NCI-H2196 treated with DMSO at 0.1 percent for 48 hours (cell line): ENCODE measurements around the gene KRT3.

Experiments used
- DNase-seq: peaks from one replicate; lab custom pipeline; 2025; ENCODE audit not compliant: unreplicated experiment; lab: John Stamatoyannopoulos, UW

The KRT3 gene

DNA sequence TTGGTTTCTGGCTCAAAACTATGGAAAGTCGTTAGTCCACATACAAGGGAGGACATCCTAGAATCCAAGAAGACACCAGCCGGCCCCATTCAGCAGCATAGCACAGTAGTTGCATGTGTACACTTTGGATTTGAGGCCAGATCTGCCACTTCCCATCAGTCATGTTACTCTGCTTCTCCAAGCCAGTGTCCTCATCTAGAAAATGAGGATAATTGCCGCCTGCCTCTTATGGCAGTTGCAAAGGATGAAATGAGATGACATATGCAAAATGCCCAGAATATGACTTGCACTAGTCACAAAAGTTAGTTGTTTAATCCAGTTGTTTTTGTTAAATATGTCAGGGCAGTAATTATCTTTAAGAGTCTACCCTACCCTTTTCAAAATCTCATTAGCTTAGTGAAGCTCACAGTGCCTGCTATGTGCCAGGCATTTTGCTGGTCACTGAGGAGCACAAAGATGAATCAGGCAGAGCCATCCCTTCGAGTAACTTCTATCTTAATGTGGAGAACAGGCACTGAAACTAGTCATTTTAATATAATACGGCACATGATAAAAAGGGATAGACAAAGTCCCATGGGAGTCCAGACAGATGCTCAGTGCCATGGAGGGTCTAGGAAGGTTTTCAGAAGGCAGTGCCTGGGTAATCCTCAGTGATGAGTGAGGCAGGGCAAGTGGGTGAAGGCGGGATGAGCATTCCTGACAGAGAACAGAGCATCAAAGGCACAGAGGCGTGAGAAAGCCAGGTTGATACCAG, 12.2 kb downstream of the KRT3 start:
- no peak for DNase-seq

DNA sequence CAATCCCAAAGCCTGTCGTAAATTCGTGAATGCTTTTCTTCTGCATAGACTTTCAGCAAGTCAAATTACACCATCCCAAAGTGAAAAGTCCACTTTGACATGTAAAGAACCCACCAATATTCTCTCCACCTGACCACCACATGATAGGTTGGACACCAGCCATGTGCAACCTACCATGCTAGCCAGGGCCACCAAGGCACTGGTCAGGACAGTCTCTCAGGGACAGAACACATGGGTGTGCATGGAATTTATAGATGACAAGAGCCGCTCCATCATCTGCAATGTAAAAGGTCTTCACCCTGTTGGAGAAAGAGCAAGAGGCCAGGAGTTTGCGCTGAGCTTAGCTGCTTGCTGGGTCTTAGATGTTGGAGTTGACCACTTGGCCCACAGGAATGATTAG, 13.4 kb downstream of the KRT3 start:
- DNase-seq, result no peak

DNA sequence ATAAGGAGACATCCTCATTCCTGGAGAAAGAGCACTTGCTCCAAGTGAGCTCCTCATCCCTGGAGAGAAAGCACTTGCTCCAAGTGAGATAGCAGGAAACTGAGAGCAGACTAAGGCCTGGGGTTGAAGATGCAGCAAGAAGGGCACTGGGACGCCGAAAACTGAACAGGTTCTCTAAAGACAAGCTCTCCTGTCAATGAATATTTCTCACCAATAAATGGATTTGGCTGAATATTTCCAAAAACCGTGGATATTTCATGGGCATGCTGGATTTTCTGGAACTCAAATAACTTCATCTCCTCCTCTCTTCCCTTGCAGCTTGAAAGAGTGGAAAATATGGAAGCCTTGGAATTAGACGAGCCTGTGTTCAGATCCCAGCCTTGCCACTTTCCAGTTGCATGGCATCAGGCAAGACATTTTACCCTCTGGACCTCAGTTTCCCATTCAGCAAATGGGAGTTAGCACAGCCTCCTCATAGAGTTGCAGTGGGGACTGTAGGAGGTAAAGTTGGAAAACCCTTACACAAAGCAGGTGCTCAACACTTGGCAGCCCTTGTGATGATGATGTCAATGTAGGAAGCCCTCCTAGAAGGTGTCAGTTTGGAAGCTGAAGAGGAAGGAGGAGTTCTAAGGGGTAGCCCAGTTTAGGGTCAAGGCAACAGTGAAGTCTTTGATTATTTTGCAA, 14.4 kb downstream of the KRT3 start:
- DNase-seq, result no peak

DNA sequence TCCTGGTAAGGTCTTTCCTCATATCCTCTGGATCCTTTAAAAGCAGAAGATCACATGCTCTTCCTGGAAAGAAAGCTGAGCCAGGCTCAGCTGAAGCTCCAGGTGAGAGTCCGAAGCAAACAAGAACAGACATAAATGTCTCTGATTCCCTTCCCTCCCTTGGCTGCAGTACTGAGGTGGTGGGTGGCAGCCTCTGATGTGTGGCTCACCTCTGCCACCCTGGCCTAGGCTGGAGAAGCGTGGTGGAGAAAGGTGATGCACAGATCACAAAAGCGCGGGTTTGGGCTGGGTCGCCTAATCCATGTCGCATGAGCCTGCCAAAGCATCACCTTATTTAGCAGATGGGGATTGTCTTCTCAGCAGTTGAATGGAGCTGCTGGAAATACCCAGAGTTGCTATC, 16.0 kb downstream of the KRT3 start:
- DNase-seq, result no peak

DNA sequence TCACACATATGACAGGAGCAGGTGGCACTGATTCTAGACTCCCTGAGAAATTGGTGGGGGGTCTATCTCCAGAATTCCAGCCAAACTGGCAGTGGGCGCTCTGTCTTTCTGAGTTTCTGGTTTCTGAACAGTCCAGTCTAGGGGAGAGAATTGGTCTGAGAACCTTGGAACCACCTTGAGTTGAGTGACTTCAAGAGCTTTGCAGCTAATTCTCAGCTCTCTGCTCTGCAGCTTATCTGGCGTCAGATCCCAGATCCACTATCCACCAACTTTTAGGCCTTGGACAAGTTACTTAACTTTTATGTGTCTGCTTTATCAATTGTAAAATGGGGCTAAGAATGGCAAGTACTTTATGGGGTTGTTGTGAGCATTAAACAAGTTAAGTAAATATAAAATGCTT, 17.1 kb downstream of the KRT3 start:
- DNase-seq, result no peak

DNA sequence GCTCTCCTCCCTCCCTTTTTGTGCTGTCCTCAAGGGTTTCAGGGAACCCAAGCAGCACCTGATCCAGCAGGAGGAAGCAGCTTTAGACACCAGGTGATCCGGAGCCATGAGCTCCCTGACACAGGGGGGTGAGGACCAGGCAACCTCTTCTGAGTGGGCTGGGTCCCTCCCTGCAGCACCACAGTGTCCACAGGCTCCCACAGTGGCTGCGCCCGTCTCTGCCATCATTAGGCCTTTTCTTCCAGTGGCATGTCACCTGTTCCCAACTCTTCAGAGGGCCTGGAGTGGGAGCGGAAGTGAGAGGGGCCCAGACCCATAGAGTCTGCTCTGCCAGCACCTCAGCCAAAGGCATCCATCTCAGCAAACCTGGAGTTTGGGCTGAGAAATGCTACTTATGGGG, 18.4 kb downstream of the KRT3 start:
- DNase-seq, result no peak

DNA sequence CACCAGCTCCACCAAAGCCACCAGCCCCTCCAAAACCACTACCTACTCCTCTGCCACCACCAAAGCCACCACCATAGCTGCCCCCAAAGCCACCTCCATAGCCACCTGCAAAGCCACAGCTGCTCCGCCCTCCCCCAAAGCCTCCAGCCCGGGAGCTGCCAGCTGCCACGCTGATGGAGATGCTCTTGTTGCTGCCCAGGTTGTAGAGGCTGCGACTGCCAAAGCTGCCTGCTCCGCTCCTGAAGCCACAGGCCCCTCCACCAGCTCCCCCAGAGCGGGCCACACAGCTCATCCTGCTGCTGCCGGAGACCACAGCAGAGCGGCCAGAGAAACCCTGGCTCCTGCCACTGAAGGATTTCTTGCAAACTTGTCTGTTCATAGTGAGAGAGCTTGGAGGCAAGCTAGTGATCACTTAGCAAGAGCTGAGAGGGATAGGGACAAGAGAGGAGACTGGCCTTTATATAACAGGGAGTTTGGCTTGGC, 19.0 kb downstream of the KRT3 start, which contains the start of gene KRT76:
KRT76 (minus strand) TSS at position 433 of the 483 bp plus-strand sequence; CDS start at position 379, 54 bp downstream.
- no peak for DNase-seq

DNA sequence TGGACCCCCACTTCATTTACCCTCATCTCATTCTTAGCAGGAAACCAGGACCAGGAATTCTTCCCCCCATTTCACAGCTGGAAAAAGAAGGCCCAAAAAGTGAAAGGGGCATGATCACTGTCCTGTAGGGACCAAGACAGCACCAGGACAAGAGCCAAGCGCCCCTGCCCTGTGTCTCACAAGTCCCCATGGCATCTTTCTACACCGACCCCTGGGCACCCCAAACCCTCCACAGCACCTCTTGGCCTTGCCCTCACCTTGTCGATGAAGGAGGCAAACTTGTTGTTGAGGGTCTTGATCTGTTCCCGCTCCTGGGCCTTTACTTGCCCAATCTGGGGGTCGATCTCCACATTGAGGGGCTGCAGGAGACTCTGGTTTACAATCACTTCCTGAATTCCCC, 19.5 kb downstream of the KRT3 start:
- no peak for DNase-seq

DNA sequence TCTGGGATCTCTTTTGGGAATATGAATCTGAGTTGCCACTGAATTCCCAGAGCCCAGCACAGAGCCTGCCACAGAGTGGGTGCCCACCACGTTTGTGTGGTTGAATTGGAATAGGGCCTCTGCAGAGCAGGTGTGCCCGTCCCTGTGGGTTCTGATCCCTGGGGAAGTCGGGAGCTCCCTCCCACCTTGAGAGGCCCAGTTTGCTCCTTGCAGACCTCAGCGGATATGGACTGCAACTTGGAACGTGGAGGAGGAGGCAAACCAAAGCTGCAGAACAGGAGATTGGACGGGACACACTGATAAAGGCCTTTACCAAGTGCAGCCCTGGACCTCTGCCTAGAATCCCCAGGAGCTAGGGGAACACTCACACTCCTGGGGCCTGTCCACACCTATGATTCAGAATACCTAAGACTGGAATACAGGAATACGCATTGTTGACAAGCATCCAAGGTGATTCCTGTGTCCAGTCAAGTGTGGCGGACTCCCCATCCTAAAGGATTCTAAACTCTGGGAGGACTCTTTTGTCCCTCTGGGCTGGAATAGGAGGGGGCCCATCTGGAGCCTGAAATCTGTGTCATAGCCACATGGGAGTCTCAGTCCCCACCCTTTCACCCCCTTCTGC, 21.2 kb downstream of the KRT3 start:
- no peak for DNase-seq

DNA sequence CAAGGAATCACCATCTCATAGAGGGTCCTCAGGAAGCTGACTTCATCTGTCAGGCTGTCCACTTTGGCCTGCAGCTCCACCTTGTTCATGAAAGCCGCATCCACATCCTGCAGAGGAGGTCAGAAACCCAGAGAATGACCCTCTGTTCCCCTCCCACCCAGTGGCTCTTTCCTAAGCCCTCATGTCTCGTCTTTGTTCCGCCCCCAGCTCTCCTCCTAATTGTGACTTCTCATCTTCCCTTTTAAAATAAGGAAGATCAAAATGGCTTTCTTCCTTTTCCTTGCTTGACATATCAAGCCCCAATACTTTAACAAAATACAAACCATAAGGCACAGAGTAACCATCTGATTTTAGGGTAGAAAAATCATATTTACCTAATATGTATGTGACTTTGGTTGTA, 23.1 kb downstream of the KRT3 start:
- no peak for DNase-seq

DNA sequence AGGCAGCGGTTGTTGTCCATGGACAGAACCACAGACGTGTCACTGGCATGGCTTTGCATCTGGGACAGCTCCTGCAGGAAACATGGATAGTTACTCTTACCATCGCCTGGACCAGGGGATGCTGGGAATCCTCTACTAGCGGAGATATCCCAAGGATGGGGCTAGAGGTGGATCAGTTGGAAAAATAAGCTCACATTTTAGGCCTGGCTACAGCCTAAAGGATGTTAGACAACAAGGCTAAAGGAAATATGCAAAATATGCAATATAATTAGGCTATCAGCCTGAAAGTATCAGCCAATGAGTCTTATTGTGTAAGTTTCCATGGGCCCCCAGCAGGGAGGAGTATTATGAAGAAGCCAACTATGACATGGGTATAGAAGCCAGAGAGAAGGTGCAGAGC, 23.7 kb downstream of the KRT3 start:
- DNase-seq, result no peak

DNA sequence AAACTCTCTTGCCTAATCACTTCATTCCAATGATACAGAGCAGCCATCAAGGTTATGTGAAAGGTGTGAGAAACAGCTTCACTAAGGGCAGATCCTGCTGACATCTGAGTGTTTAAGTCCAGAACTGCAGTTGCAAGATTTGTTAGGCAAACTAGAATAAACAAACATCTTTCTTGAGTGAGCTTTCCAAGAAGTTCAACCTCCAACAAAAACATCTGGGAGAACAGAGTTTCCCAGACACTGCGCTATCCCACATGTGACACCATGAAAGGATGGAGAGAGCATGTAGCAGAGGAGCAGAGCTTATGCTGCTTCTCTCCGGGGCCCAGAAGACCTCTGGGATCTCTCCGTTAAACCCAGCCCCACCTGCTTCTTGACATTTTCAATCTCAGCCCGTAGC, 24.4 kb downstream of the KRT3 start:
- no peak for DNase-seq

DNA sequence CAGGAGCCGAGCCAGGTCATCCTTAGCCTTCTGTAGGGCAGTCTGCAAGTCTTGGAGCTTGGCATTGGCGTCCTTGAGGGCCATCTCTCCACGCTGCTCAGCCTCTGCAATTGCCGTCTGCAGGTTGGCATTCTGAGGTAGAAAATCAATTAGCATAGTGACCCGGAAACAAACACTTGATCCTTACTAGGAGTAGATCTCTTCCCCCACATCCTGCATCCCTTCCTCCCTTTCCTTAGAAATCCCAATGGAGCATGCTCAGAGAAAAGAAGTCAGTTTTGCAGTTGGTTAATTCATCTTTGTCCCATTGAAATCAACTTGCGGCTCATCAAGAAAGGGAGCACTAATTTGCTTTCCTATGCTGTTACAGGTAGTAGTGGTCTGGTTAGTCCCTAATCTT, 24.8 kb downstream of the KRT3 start:
- DNase-seq, result no peak

DNA sequence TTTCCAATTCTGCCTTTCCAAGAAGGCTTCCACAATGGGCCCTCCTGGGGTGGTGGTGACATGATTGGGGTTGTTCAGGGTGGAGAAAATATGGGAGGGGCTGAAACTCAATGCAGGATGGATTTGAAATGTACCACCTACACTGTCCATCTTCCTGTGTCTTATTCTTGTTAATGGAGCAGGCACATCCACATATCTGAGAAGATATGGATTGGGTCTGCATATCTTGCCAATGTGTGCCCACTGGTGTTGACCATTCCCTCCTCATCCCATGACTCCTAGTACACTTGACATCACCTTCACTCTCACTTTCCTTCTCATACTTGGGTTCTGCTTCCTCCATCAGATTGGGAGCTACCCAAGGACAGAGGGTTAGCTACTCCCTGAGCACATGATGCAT, 26.0 kb downstream of the KRT3 start:
- DNase-seq, result no peak

DNA sequence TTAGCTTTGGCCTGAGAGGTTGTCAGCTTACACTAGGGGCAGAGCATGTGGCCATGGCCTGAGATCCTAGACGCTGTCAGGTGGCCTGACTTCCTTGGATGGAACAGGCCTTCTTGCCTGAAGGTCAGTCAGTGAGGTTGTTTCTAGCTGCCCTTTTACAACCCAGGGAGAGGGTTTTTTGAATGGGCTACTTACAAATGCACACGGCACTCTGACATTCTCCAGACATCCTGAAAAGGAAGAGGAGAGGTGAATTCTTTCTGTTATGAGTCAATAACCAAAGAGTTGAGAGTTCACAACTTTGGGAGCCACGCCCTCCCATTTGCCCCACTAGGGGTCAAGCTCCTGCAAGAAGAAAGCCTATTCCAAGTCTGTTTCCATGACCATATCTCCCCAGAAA, 26.6 kb downstream of the KRT3 start:
- DNase-seq, result no peak

DNA sequence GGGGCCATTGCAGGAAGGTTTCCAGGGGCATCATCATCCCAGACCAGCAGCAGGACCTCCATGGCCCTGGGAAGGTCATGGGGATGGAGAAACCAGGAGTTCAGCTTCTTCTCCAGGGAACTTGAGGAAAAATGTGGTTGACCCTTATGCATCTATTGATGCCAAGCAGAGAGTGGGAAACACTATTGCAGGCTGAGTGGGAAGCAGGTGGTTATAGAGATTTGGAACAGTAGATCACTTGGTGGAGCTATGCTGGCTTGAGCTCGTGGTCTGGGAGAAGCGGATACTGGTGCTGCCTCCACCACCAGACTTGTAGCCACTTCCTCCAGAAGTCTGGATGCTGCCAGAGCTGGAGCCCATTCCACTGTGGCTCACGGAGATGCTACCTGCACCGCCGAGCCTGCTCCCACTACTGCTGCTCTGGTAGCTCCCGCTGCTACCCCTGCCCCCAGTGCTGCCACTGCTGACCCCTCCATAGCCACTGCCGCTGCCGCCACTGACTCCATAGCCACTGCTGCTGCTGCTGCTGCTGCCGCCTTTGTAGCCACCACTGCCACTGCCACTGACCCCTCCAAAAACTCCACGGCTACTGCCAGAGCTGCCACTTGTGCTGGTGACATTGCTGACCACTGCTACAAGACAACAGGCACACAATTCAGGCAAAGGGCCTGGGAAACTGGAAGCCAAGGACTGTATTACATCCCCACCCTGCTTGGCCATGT, 27.3 kb downstream of the KRT3 start:
- no peak for DNase-seq

DNA sequence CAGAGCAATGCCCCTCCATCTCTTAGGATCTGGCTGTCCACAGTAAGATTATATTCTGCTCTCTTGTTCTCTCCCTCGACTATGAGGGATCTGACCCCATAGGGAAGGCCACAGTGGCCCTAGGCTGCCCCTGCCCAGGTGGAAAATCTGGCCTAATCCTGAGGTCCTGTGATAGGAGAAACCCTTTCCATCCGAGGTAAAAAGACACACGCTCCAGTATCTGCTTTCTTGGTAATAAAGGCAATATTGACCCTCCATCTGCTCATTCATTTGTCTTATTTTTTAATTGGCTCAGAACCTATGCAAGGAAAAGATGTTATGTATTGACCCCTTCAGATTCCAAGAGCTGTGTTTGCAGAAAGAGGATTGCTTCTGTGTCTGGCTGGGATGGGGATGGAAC, 28.5 kb downstream of the KRT3 start:
- DNase-seq, result no peak

DNA sequence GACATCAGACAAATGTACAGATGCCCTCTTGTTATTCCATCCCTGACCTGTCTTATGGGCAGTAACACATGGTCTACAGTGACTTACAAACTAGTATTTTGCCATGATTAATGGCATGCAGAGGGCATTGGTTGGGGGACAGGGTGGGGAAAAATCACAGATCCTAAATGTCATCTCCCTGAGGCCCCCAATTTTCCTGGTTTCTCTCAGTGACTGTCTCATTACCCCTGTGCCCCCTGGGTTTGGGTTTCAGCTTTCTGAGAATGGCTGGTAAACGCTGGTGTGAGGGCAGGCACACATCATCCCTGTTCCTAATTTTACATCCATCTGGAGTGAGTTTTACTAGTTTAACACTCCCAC, 28.9 kb downstream of the KRT3 start:
- DNase-seq, result no peak

DNA sequence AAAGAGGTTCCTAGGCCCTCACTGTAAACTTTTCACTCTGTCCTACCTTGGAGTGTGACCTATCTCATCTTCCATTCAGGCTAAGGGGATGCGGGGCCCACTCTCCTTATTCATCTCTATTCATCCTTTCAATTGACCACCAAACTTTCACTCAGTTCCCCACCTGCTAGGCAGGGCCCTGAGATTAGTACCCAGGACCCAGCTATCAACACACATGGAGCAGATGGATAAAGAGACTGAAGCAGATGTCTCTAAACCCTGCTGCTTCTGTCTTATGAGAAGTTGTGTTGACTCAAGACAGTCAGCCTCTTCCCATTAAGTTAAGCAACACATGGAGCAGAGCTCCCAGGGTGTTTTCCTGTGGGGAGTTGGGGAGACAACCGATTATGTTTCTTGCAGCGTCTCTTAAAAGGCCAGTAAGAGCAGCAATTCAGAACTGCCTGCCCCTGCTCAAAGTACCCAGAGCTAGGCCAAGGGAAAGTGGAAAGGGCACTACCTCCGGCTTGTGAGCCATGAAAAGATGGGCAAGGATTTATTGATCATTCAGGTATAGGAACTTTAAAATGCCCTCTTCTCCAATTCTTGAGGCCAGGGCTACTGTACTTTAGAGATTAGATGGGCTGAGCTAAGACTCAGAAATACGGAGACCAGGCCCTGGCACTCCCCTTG, 29.4 kb downstream of the KRT3 start:
- DNase-seq, result no peak

DNA sequence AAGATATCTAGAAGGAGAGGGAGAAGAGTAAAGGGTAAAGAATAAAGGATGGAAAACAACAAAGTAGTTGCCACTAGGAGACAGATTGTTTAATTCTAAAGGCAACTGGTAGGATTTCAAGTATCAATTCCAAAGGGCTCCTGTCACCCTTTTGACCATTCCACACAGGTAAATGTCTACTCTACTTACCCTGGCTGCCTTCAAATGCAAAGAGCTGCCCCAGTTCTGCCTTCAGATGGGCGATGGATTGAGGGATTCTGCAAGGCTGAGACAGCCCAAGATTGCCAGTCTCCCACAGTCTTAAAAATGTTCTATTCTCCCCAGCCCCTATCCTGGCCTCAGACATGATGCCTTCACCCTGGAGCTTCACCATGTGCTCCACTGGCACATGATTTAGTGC, 30.2 kb downstream of the KRT3 start:
- no peak for DNase-seq

DNA sequence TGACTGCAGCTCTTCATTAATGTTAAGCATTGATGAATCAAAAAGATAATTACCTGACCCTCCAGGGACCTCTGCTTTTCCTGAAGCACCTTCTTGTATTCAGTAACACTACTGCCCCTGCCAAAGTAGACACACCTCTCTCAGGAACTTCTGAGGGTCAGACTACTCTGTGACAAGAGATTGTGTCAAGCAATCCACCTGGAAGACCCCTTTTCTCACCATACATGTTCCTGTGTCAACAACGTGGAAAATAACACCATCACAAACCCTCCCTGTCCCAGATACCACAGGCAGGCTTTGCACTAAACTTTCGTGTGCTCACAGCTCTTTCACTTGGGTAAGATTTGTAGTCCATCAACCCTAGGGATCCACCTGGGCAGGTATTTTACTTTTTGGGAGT, 31.9 kb downstream of the KRT3 start:
- DNase-seq, result no peak
